H1 (cell line): ENCODE data around the gene IL17REL. TPM values are rescaled to one million over a fixed set of nuclear protein-coding genes. Genes with fewer than 3 reads are reported as not detected.

Experiments used
- CHD1 ChIP-seq: IDR thresholded peaks from 2 replicates; pipeline ENCODE4 v1.6.1; 2012; ENCODE audit warnings: low read depth, low read length, improper control_type of control experiment
- CHD7 ChIP-seq: fragments of 300-600 bp; sonication (generic); IDR thresholded peaks from 2 replicates; pipeline ENCODE4 v1.7.1; 2012; ENCODE audit warnings: low read length, moderate library complexity, mild to moderate bottlenecking, inconsistent platforms; ENCODE audit not compliant: insufficient replicate concordance
- GTF2F1 ChIP-seq: IDR thresholded peaks from 2 replicates; pipeline ENCODE4 v1.6.1; 2012; ENCODE audit warnings: low read depth, low read length, improper control_type of control experiment, borderline replicate concordance
- KDM1A ChIP-seq: fragments of 200-600, 300-600 bp; sonication (generic); IDR thresholded peaks from 2 replicates; pipeline ENCODE4 v1.7.1; 2016; ENCODE audit warnings: mild to moderate bottlenecking, low read length, borderline replicate concordance
- NANOG ChIP-seq: IDR thresholded peaks from 2 replicates; pipeline ENCODE4 v1.6.1; 2011; ENCODE audit warnings: low read length, low read depth, mild to moderate bottlenecking, inconsistent platforms; ENCODE audit not compliant: insufficient read depth, poor library complexity, severe bottlenecking
- SP2 ChIP-seq: IDR thresholded peaks from 2 replicates; pipeline ENCODE4 v1.6.1; 2012; ENCODE audit warnings: mild to moderate bottlenecking, low read length, inconsistent platforms
- TBP ChIP-seq: IDR thresholded peaks from 2 replicates; pipeline ENCODE4 v1.6.1; 2011; ENCODE audit warnings: low read depth, low read length, improper control_type of control experiment
- TEAD4 ChIP-seq: IDR thresholded peaks from 2 replicates; pipeline ENCODE4 v1.6.1; 2012; ENCODE audit warnings: low read depth, low read length, inconsistent platforms, mixed read lengths
- polyA plus RNA-seq, 7 experiments: library from polyadenylated mRNA; depleted of rRNA in 3 of 7; stranded (reverse) in 5 of 7; unstranded in 2 of 7; fragments of >200 nt in 5 of 7; fragments of 200-250 nt in 2 of 7; gene quantifications; 1 replicate in 5 of 7; 2 replicates in 1 of 7; 4 replicates in 1 of 7; pipeline versions ENCODE4 v1.2.1 to v1.2.3, GENCODE V29; 2011 to 2013; ENCODE audit warnings: missing spikeins in 2 of 7, mixed read lengths in 2 of 7
- total RNA-seq: library from RNA; stranded (reverse); fragmentation: NEBNext Ultra II Directional; extraction: Animal tissue kit (Norgen Biotek cat#: 25700); gene quantifications from 2 replicates; pipeline ENCODE4 v1.2.1, GENCODE V29; 2021
- TF ChIP-seq, protein P1 (sequence below): IDR thresholded peaks from 2 replicates; pipeline ENCODE4 v1.6.1; 2012; ENCODE audit warnings: low read length, inconsistent platforms

Gene IL17REL
- total and polyA plus RNA-seq, 2 of the 8 experiments (the other 6 are each of a cell fraction or from before 2014, with no cell fraction given): 0.15 to 0.20 TPM

- no peak for TF ChIP-seq CHD7
- TF ChIP-seq KDM1A: no peak
- TF ChIP-seq, protein P1, sequence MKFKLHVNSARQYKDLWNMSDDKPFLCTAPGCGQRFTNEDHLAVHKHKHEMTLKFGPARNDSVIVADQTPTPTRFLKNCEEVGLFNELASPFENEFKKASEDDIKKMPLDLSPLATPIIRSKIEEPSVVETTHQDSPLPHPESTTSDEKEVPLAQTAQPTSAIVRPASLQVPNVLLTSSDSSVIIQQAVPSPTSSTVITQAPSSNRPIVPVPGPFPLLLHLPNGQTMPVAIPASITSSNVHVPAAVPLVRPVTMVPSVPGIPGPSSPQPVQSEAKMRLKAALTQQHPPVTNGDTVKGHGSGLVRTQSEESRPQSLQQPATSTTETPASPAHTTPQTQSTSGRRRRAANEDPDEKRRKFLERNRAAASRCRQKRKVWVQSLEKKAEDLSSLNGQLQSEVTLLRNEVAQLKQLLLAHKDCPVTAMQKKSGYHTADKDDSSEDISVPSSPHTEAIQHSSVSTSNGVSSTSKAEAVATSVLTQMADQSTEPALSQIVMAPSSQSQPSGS: no peak
- no peak for TF ChIP-seq SP2
- TF ChIP-seq TBP: no peak
- no peak for TF ChIP-seq TEAD4
- TF ChIP-seq NANOG: no peak
- no peak for TF ChIP-seq GTF2F1
- no peak for TF ChIP-seq CHD1
Observed at GRCh38 chr22:49946612-49947295, 65.8 kb downstream of the IL17REL start (continued).
